GM12878 (cell line): ENCODE measurements around the gene SIL1. TPM values are rescaled to one million over a fixed set of nuclear protein-coding genes. Genes with fewer than 3 reads are reported as not detected.

ENCODE experiments used
- ATAC-seq: fragments of 200-7000 bp; cut with Tn5 transposase; 3 replicates; pipeline ENCODE4 v1.9.1; 2020; ENCODE audit warnings: mild to moderate bottlenecking, moderate library complexity
- BruUV-seq: library from RNA; stranded (reverse); fragments of 400-500 nt; replicated peaks from 2 replicates; lab custom pipeline; 2021; lab: Mats Ljungman, UMichigan
- CTCF ChIA-PET: fragments of 300-600 bp; sonication (Branson Sonifier 250); formaldehyde crosslinking; extraction: SDS; loops from one replicate; lab custom pipeline; 2021; ENCODE audit warnings: inconsistent platforms; lab: Yijun Ruan, JAX
- POLR2A ChIA-PET: fragments of 350-600 bp; formaldehyde crosslinking; extraction: SDS; loops from one replicate; lab custom pipeline; 2021; ENCODE audit warnings: inconsistent platforms; lab: Charles Lee
- RAD21 ChIA-PET: fragments of 300-600 bp; sonication (Branson Sonifier 250); formaldehyde crosslinking; loops from one replicate; lab custom pipeline; 2023; ENCODE audit warnings: antibody characterized with exemption; ENCODE audit not compliant: unreplicated experiment; lab: Charles Lee
- SMC1A ChIA-PET: fragments of 300-600 bp; sonication (Branson Sonifier 250); formaldehyde crosslinking; loops from one replicate; lab custom pipeline; 2023; ENCODE audit not compliant: unreplicated experiment, uncharacterized antibody; lab: Charles Lee
- DNase-seq: peaks from one replicate; pipeline ENCODE4 v3.0.0-alpha.2; 2011; ENCODE audit warnings: low read depth, low spot score
- FAIRE-seq: peaks from 3 replicates; lab custom pipeline; 2011; peaks lifted over from hg19 to GRCh38; lab: Jason Lieb, UNC
- H2AFZ ChIP-seq: 2 replicates; pipeline ENCODE4 v1.6.0; 2011; ENCODE audit warnings: low read depth, low read length, control low read depth; ENCODE audit not compliant: control insufficient read depth
- H3K27ac ChIP-seq: 2 replicates; pipeline ENCODE4 v1.5.1; 2011; ENCODE audit warnings: control low read depth; ENCODE audit not compliant: control insufficient read depth, insufficient read depth
- H3K27me3 ChIP-seq, 2 experiments: replicated peaks in 1 of 2; 2 replicates each; pipeline versions ENCODE4 v1.6.0 to v1.6.1; 2011; ENCODE audit warnings: low read length in 1 of 2; ENCODE audit not compliant: control insufficient read depth in 2 of 2, insufficient read depth in 2 of 2
- H3K36me3 ChIP-seq, 2 experiments: 2 replicates each; pipeline ENCODE4 v1.5.1; 2011; ENCODE audit warnings: low read length in 1 of 2; ENCODE audit not compliant: control insufficient read depth in 2 of 2, insufficient read depth in 2 of 2
- H3K4me1 ChIP-seq: 2 replicates; pipeline ENCODE4 v1.6.1; 2011; ENCODE audit warnings: mild to moderate bottlenecking, low read length, moderate library complexity, mixed read lengths; ENCODE audit not compliant: control insufficient read depth, insufficient read depth
- H3K4me2 ChIP-seq: 2 replicates; pipeline ENCODE4 v1.6.0; 2011; ENCODE audit warnings: control low read depth; ENCODE audit not compliant: control insufficient read depth, insufficient read depth
- H3K4me3 ChIP-seq: fragments of 200-600 bp; sonication (generic); 2 replicates; pipeline ENCODE4 v1.5.1; 2016
- H3K79me2 ChIP-seq: 2 replicates; pipeline ENCODE4 v1.6.0; 2011; ENCODE audit warnings: low read length; ENCODE audit not compliant: control insufficient read depth, insufficient read depth
- H3K9ac ChIP-seq: 2 replicates; pipeline ENCODE4 v1.8.0; 2011; ENCODE audit warnings: low read length, control low read depth, mixed read lengths; ENCODE audit not compliant: control insufficient read depth, insufficient read depth
- H3K9me3 ChIP-seq: replicated peaks from 3 replicates; pipeline ENCODE4 v1.5.1; 2011; ENCODE audit warnings: mild to moderate bottlenecking, low read length; ENCODE audit not compliant: control insufficient read depth, insufficient read depth
- H4K20me1 ChIP-seq: 2 replicates; pipeline ENCODE4 v1.6.0; 2011; ENCODE audit not compliant: control insufficient read depth, insufficient read depth
- BCL3 ChIP-seq: IDR thresholded peaks from 2 replicates; pipeline ENCODE4 v1.6.1; 2011; ENCODE audit warnings: borderline replicate concordance, low read depth, mild to moderate bottlenecking, moderate library complexity, low read length; ENCODE audit not compliant: insufficient read depth, poor library complexity, severe bottlenecking
- FOXM1 ChIP-seq: IDR thresholded peaks from 2 replicates; pipeline ENCODE4 v1.6.1; 2012; ENCODE audit warnings: low read depth, mild to moderate bottlenecking, inconsistent platforms, low read length, moderate library complexity
- IRF5 ChIP-seq: fragments of 450-650 bp; IDR thresholded peaks from 2 replicates; pipeline ENCODE4 v1.6.1; 2017; ENCODE audit warnings: borderline replicate concordance
- KAT2A ChIP-seq: conservative IDR thresholded peaks from 2 replicates; pipeline ENCODE4 v1.6.1; 2011; ENCODE audit warnings: low read depth, low read length; ENCODE audit not compliant: control insufficient read depth
- NBN ChIP-seq: fragments of 450-650 bp; IDR thresholded peaks from 2 replicates; pipeline ENCODE4 v1.6.1; 2016
- PAX5 ChIP-seq: IDR thresholded peaks from 2 replicates; pipeline ENCODE4 v1.6.1; 2011; ENCODE audit warnings: low read depth, low read length, borderline replicate concordance
- POLR2AphosphoS5 ChIP-seq: IDR thresholded peaks from 2 replicates; pipeline ENCODE4 v1.6.1; 2011; ENCODE audit warnings: mild to moderate bottlenecking, low read length, inconsistent platforms
- SMAD5 ChIP-seq: IDR thresholded peaks from 2 replicates; pipeline ENCODE4 v1.6.1; 2016; ENCODE audit warnings: antibody characterized with exemption, low read depth
- SP1 ChIP-seq: IDR thresholded peaks from one replicate; pipeline ENCODE4 v1.6.1; 2011; ENCODE audit warnings: low read depth, low read length
- SUPT20H ChIP-seq: IDR thresholded peaks from 2 replicates; pipeline ENCODE4 v1.6.1; 2011; ENCODE audit warnings: low read depth, mild to moderate bottlenecking, low read length, moderate library complexity, borderline replicate concordance; ENCODE audit not compliant: control insufficient read depth
- ZBTB33 ChIP-seq: fragments of 450-650 bp; IDR thresholded peaks from 2 replicates; pipeline ENCODE4 v1.6.1; 2017; ENCODE audit warnings: mild to moderate bottlenecking
- ZZZ3 ChIP-seq: IDR thresholded peaks from 2 replicates; pipeline ENCODE4 v1.6.1; 2011; ENCODE audit warnings: low read depth; ENCODE audit not compliant: control insufficient read depth, insufficient read length
- WGBS: methylation state at CpG from one replicate; pipeline ENCODE4 v1.1.6; 2016; ENCODE audit warnings: low lambda C conversion rate; ENCODE audit not compliant: insufficient replicate concordance, insufficient coverage; ENCODE audit errors: missing lambda C conversion rate; 5-methylcytosine and 5-hydroxymethylcytosine counted together
- in situ Hi-C: fragments of 300-500 bp; cut with MboI; formaldehyde crosslinking; loops from 9 replicates; pipeline ENCODE4 v1.14.3; 2018; ENCODE audit warnings: mixed read lengths
- intact Hi-C: fragments of 100-400 bp; cut with micrococcal nuclease; formaldehyde crosslinking; loops from one replicate; pipeline ENCODE4 v1.14.2; 2022; ENCODE audit not compliant: unreplicated experiment
- polyA plus RNA-seq, 11 experiments: library from polyadenylated mRNA; depleted of rRNA in 4 of 11; unstranded in 6 of 11; stranded (reverse) in 5 of 11; fragments of >200 nt; fragmentation: Nextera tagmentation in 4 of 11; fragmentation: Illumina TruSeq in 1 of 11; extraction: Ambion mirVana in 4 of 11; extraction: Trizol in 1 of 11; gene quantifications; 1 replicate in 1 of 11; 2 replicates in 10 of 11; pipeline versions ENCODE4 v1.2.1 to v1.2.3, GENCODE V29; 2011 to 2016; ENCODE audit warnings: inconsistent platforms in 2 of 11, missing spikeins in 2 of 11, low read depth in 1 of 11
- total RNA-seq, 4 experiments: library from RNA; depleted of rRNA in 3 of 4; stranded (reverse); fragments of >200 nt in 3 of 4; fragmentation: Illumina TruSeq in 1 of 4; extraction: Trizol in 1 of 4; gene quantifications; 2 replicates each; pipeline versions ENCODE4 v1.2.1 to v1.2.3, GENCODE V29; 2013 to 2021
- TF ChIP-seq, protein P1 (sequence below): fragments of 450-650 bp; IDR thresholded peaks from 2 replicates; pipeline ENCODE4 v1.6.1; 2016; ENCODE audit warnings: mild to moderate bottlenecking
- TF ChIP-seq, protein P2 (sequence below): fragments of 450-650 bp; formaldehyde crosslinking; IDR thresholded peaks from 2 replicates; pipeline ENCODE4 v1.4.0; 2022; ENCODE audit warnings: mild to moderate bottlenecking, moderate library complexity

Gene SIL1
- total and polyA plus RNA-seq, 10 of the 15 experiments (the other 5 are each of a cell fraction or from before 2014, with no cell fraction given), result 4.1 to 49.8 (median 29.4) TPM

GRCh38 chr5:138935466-138935865 is 262.7 kb downstream of the SIL1 start (continued):
- TF ChIP-seq SMAD5, result no peak

DNA sequence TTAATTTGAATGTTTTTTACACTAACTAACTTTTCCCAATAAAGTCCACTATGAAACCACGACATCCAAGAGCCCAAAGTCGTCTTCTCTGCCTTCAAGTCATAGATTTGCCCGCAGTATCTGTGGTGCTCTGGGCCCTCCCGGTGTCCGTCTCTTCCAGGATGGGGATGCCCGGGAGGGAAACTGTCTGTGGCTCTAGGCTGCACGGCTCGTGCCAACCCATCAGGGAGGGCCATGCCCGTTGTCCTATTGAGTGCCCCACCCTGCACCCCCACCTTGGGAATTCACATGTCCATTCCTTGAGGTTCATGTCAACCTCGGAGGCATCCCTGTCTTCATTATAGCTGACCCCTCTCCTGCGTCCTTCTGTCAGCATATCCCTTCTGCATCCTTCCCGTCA is 263.2 kb downstream of the SIL1 start:
- SMC1A ChIA-PET, result no interaction called here
- no peak overlapping the region for H3K27ac ChIP-seq
- FAIRE-seq, result no peak
- no peak overlapping the region for H3K4me3 ChIP-seq
- H4K20me1 ChIP-seq, result no peaks in the 10 kb centered on the region
- BruUV-seq, result no TSS peak
- no peak overlapping the region for H3K9ac ChIP-seq
- WGBS, result 93% methylated on average over 12 of the region's 12 CpGs
- H3K27me3 ChIP-seq, result no peaks in the 10 kb centered on the region
- H3K9me3 ChIP-seq, result no peaks in the 10 kb centered on the region
- H3K4me1 ChIP-seq, result no peaks in the 10 kb centered on the region
- no peaks in the 10 kb centered on the region for H3K79me2 ChIP-seq
- POLR2A ChIA-PET, result no interaction called here
- H3K4me2 ChIP-seq, result no peak overlapping the region
- no peak for DNase-seq
- peaks cover 14 to 31% of the 10 kb centered on the region in 2 experiments for H3K36me3 ChIP-seq
- in situ Hi-C loops (no loop called here), intact Hi-C loops (no loop called here)
- RAD21 ChIA-PET, result no interaction called here
- ATAC-seq, result no peak
- no peak overlapping the region for H2AFZ ChIP-seq
- CTCF ChIA-PET, result no interaction called here
- no peak for TF ChIP-seq NBN
- TF ChIP-seq POLR2AphosphoS5, result no peak
- no peak for TF ChIP-seq PAX5
- no peak for TF ChIP-seq ZBTB33
- TF ChIP-seq KAT2A, result no peak
- no peak for TF ChIP-seq ZZZ3
- no peak for TF ChIP-seq SUPT20H
- TF ChIP-seq, protein P1, sequence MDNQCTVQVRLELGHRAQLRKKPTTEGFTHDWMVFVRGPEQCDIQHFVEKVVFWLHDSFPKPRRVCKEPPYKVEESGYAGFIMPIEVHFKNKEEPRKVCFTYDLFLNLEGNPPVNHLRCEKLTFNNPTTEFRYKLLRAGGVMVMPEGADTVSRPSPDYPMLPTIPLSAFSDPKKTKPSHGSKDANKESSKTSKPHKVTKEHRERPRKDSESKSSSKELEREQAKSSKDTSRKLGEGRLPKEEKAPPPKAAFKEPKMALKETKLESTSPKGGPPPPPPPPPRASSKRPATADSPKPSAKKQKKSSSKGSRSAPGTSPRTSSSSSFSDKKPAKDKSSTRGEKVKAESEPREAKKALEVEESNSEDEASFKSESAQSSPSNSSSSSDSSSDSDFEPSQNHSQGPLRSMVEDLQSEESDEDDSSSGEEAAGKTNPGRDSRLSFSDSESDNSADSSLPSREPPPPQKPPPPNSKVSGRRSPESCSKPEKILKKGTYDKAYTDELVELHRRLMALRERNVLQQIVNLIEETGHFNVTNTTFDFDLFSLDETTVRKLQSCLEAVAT, result no peak
- TF ChIP-seq, protein P2, sequence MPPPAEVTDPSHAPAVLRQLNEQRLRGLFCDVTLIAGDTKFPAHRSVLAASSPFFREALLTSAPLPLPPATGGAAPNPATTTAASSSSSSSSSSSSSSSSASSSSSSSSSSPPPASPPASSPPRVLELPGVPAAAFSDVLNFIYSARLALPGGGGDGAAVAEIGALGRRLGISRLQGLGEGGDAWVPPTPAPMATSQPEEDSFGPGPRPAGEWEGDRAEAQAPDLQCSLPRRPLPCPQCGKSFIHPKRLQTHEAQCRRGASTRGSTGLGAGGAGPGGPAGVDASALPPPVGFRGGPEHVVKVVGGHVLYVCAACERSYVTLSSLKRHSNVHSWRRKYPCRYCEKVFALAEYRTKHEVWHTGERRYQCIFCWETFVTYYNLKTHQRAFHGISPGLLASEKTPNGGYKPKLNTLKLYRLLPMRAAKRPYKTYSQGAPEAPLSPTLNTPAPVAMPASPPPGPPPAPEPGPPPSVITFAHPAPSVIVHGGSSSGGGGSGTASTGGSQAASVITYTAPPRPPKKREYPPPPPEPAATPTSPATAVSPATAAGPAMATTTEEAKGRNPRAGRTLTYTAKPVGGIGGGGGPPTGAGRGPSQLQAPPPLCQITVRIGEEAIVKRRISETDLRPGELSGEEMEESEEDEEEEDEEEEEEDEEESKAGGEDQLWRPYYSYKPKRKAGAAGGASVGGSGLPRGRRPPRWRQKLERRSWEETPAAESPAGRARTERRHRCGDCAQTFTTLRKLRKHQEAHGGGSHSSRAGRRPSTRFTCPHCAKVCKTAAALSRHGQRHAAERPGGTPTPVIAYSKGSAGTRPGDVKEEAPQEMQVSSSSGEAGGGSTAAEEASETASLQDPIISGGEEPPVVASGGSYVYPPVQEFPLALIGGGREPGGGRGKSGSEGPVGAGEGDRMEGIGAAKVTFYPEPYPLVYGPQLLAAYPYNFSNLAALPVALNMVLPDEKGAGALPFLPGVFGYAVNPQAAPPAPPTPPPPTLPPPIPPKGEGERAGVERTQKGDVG (CRISPR knock-in tag), result no peak
- no peak for TF ChIP-seq IRF5
- no peak for TF ChIP-seq BCL3
- TF ChIP-seq FOXM1, result no peak
- no peak for TF ChIP-seq SP1
